Muscle layer of colon (tissue), 2 donors: ENCODE results near the gene SYNE1.

Experiments
- H3K27ac ChIP-seq: one replicate; pipeline ENCODE4 v1.7.0; 2013; ENCODE audit warnings: low read depth, mild to moderate bottlenecking, low read length, moderate library complexity
- H3K27me3 ChIP-seq, 2 donors: one replicate each; pipeline ENCODE4 v1.7.0; 2013; ENCODE audit warnings: low read length in 2 of 2, mild to moderate bottlenecking in 2 of 2; ENCODE audit not compliant: insufficient read depth in 2 of 2, control insufficient read depth in 1 of 2
- H3K36me3 ChIP-seq: one replicate; pipeline ENCODE4 v1.7.0; 2013; ENCODE audit warnings: mild to moderate bottlenecking, low read length; ENCODE audit not compliant: insufficient read depth
- H3K4me1 ChIP-seq: one replicate; pipeline ENCODE4 v1.7.0; 2013; ENCODE audit warnings: mild to moderate bottlenecking, low read length; ENCODE audit not compliant: insufficient read depth
- H3K4me3 ChIP-seq, 2 donors: one replicate each; pipeline ENCODE4 v1.7.0; 2013; ENCODE audit warnings: low read length in 2 of 2, low read depth in 1 of 2, mild to moderate bottlenecking in 1 of 2, moderate library complexity in 1 of 2
- H3K9ac ChIP-seq: one replicate; pipeline ENCODE4 v1.7.0; 2013; ENCODE audit warnings: low read length
- H3K9me3 ChIP-seq: one replicate; pipeline ENCODE4 v1.7.0; 2013; ENCODE audit warnings: mild to moderate bottlenecking, low read length
- donor health status: abdominal sarcoma.
- donor health status: Adenocarcinoma of cecum.

The SYNE1 gene

DNA sequence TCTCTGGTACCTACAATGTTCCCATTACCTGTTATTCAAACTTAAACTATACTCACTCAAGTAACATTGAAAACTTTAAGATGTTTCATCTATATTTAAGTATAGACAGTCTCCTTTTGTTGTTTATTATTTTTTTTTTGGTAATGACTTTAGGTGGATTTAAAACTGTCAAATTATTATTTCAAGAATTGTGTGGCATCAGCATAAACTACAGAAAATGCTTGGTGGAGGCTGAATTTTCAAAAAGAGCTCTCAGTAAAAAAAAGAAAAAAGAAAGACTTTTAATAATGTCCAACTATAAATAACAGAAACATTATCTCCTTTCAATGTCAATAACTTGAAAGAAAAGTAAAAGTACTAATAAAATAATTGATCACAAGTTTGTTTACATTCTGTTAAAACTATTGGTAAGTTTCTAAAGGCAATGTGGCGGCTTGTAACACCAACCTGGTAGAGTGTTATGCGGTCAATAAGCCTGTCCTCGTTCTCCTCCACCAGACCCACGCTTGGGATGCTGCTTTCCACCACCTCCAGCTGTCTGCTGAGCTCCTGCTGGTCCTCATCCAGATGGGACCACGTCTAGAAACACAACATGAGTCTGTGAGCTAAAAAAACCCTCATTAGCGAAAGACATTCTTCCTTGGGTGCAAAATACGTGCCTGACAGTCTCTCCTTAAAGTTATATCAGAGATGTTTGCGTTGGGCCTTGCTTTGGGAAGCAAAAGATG, 400.6 kb downstream of the SYNE1 start:
- Histone ChIP-seq H3K27ac (no peak overlapping the region), H3K27me3 (no peaks in the 10 kb centered on the region), H3K4me1 (no peaks in the 10 kb centered on the region), H3K9ac (no peak overlapping the region), H3K36me3 (peaks cover 72% of the 10 kb centered on the region), H3K9me3 (no peaks in the 10 kb centered on the region), H3K4me3 (no peak overlapping the region)

DNA sequence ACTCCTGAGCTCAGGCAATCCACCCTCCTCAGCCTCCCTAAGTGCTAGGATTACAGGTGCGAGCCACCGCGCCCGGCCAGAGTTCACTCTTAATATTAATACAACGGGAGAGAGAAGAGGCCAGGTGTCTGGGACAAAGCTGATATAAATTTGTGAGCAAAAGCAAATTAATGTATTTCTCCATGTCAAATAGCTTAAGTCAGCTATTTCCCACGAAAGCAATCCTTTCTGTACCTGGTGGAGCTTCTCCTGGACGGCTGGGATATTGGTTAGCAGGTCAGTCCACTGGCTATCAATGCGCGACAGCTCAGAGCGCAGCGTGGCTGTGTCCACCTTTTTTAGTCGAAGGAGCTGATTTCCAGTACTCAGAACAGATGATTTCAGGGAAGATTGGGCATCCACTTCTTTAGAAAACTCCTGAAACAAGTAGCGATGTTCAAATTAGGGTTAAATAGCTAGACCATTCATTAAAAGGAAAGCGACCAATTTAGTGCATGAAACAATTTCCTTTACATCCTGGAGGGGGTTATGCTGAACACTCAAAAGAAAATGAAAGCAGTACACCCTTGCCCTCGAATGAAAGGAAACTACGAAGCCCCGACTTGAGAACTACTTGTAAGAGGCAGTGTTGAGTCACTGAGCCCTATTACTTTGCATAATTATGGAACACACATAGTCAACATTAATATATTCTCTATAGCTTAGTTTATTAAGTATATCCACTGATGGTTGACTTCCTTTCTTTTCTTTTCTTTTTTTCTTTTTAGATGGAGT, 403.4 kb downstream of the SYNE1 start:
- Histone ChIP-seq H3K4me1 (no peaks in the 10 kb centered on the region), H3K27ac (no peak overlapping the region), H3K9me3 (no peaks in the 10 kb centered on the region), H3K4me3 (no peak overlapping the region), H3K36me3 (peaks cover 54% of the 10 kb centered on the region), H3K9ac (no peak overlapping the region), H3K27me3 (no peaks in the 10 kb centered on the region)

DNA sequence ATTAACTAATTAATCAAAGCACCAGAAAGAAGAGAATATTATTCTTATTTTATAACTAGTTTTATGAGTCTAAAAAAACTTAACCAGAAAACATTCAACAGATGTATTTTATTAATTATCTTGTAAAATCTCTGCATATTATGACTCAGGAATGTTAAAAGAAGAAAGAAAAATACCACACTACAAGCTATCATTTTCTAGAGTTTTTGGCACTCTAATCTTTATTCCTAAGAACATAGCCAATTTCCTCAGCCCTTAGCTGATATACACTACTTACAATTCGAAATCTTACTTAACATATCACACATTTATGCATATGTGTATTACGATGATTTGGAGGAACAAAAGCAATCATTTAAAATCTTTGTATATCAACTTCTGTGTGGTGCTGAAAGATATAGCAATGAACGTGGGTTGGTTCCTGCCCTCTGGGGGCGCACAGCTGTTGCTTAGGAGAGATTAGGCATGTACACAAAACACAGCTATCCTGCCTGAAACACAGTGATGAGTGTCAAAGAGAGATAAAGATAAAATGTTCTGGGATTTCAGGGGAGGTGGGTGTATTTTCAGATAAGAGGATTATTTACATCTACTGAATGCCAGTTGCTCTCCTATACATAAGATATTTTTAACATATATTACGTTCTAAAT, 404.5 kb downstream of the SYNE1 start:
- Histone ChIP-seq H3K4me3 (no peak overlapping the region), H3K9ac (no peak overlapping the region), H3K9me3 (no peaks in the 10 kb centered on the region), H3K36me3 (peaks cover 42% of the 10 kb centered on the region), H3K27ac (no peak overlapping the region), H3K27me3 (no peaks in the 10 kb centered on the region), H3K4me1 (no peaks in the 10 kb centered on the region)

DNA sequence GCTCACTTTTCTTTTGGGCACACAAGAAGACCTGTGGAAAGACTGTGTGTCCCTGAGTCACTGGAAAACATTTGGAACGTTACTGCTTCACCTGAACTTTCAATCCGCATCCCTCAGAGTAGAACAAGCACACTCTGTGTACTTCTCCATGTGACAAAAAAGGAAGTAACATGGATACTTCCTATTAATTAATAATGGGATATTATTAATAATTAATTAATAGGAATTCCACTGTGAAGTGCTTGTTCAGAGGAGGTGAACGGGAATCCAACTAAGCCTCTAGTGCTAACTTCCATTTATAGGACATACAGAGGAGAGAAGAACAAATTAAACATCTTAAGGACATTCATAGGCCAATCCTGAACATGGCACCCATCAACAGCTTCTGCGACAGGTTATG, 407.8 kb downstream of the SYNE1 start:
- no peaks in the 10 kb centered on the region for H3K9me3 ChIP-seq
- H3K27ac ChIP-seq, result no peak overlapping the region
- H3K36me3 ChIP-seq, result peaks cover 36% of the 10 kb centered on the region
- H3K4me3 ChIP-seq, result no peak overlapping the region
- H3K27me3 ChIP-seq, result no peaks in the 10 kb centered on the region
- H3K9ac ChIP-seq, result no peak overlapping the region
- H3K4me1 ChIP-seq, result peaks cover 6% of the 10 kb centered on the region

DNA sequence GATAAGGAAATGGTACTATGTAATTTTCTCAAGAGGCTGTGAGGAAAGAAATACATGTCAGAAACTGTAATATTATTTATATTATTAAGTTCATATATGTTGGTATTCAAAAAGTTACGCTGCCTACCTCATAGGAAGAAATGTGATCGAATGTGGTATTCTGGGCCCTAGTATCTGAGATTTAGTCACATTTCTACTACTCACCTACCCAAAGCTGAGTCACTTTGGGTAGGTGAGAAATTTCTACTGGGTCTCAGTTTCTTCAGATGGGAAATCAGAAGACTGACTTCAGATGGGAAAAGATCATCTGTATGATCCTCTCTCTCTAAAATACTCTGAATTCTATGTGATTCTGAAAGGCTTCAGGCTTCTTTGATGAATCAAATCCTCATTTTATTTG, 411.0 kb downstream of the SYNE1 start:
- Histone ChIP-seq H3K27ac (no peak overlapping the region), H3K4me1 (peaks cover 6% of the 10 kb centered on the region), H3K4me3 (no peak overlapping the region), H3K9ac (no peak overlapping the region), H3K36me3 (peaks cover 46% of the 10 kb centered on the region), H3K27me3 (no peaks in the 10 kb centered on the region), H3K9me3 (peaks cover 10% of the 10 kb centered on the region)

DNA sequence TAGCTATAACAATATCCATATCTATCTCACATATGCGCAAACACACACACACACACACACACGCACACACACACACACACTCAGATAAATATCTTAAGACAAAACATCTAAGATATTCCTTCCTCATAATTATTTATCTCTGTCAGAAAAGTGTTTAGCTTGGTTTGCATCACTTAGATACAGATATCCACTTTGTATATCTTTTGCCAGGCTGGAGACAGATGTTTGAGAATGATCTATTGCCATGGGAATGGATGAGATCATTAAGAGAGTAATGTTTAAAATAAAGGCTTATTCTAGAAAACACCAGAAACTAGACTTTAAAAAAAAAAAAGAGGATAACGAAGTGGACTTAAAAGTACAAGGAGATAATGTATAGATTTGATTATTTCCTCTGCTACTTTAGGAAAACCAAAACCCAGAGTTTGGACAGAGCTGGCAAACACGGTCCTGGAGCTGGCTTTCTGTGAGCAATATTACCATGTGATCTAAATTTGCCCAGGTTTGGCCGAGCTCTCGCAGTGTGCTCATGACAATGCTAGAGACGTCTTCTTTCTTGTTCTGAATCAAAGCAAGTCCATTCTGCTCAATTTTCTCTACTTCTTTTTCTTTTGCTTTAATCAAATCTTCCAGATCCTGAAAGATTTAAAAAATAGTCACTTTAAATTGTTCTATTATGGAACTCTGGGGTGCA, 411.8 kb downstream of the SYNE1 start:
- Histone ChIP-seq H3K9me3 (peaks cover 10% of the 10 kb centered on the region), H3K27me3 (no peaks in the 10 kb centered on the region), H3K4me1 (peaks cover 6% of the 10 kb centered on the region), H3K4me3 (no peak overlapping the region), H3K27ac (no peak overlapping the region), H3K36me3 (peaks cover 46% of the 10 kb centered on the region), H3K9ac (no peak overlapping the region)

DNA sequence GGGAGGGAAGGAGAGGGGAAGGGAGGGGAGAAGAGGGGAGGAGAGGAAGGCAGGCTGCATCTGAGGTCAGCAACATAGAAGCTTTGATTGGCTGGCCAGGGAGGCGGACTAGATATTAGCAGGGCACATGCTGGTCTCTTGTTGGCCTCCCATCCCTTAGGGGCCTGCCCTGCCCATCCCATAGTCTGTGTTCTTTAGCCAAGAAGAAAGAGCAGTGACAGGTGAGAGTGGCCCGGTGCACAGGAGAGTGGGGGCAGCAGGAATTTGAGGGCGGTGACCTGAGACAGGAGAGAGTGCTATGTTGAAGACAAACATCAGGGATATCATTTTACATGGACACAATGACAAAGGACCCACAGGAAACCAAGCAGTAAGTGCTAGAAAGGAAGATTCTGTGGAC, 413.5 kb downstream of the SYNE1 start:
- Histone ChIP-seq H3K9me3 (peaks cover 10% of the 10 kb centered on the region), H3K4me1 (peaks cover 6% of the 10 kb centered on the region), H3K36me3 (peaks cover 63% of the 10 kb centered on the region), H3K27ac (no peak overlapping the region), H3K27me3 (no peaks in the 10 kb centered on the region), H3K4me3 (no peak overlapping the region), H3K9ac (no peak overlapping the region)

DNA sequence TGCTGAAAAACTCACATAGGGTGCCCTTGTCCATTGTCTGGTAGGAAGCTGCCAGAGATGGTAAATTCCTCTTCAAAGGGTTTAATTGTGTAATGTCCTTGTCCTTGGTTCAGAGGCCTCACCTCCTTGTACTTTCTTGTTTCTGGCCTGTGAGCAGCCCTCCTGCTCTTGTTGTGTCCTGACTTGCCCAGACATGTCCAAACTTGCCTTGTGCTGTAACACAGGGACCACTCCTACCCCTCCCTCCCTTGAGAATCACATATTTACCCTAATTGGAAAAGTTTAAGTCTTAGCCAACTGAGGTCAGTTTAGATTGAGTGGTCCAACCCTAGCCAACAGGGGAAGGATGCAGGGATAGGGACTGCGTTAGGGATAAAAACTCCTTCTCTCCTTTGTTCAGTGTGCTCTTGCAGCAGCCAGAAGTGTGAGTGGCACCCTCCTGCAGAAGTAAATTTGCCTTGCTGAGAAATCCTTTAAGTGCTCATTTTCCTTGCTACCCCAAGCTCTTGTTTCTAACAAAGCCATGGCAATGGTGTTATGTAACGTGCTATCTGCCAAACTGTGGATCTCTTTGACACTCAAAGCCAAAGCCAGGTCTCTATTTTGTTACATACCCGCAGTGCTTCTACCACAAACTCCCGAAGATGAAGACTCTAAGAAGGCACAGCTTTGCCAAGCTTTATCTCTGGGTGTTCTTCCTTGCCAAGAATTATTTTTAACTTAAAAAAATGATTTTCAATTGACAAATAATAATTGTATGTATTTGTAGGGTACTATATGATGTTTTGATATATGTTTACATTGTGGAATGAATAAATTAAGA, 415.1 kb downstream of the SYNE1 start:
- peaks cover 74% of the 10 kb centered on the region for H3K36me3 ChIP-seq
- H3K9ac ChIP-seq, result no peak overlapping the region
- peaks cover 6% of the 10 kb centered on the region for H3K4me1 ChIP-seq
- peaks cover 10% of the 10 kb centered on the region for H3K9me3 ChIP-seq
- no peak overlapping the region for H3K27ac ChIP-seq
- H3K4me3 ChIP-seq, result no peak overlapping the region
- no peaks in the 10 kb centered on the region for H3K27me3 ChIP-seq

DNA sequence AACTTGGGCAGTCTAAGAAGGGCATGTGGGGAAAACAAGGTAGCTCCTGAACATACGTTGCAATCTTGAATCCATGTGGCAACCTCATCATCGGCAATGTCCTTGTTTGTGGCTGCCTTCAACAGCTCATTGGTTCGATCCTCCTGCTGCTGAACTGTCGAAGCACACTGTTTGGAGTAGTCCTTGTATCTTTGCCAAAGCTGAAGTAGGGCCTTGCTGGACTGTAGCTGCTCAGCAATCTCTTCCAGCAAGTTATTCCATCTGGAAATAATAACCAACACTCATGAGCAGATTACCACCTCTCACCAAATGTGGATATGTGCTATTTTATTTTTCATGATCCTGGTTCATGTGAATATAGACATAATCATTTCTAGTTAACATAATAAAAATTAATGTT, 416.4 kb downstream of the SYNE1 start:
- H3K27me3 ChIP-seq, result no peaks in the 10 kb centered on the region
- H3K4me3 ChIP-seq, result no peak overlapping the region
- H3K27ac ChIP-seq, result no peak overlapping the region
- peaks cover 10% of the 10 kb centered on the region for H3K9me3 ChIP-seq
- peaks cover 81% of the 10 kb centered on the region for H3K36me3 ChIP-seq
- H3K9ac ChIP-seq, result no peak overlapping the region
- H3K4me1 ChIP-seq, result no peaks in the 10 kb centered on the region

DNA sequence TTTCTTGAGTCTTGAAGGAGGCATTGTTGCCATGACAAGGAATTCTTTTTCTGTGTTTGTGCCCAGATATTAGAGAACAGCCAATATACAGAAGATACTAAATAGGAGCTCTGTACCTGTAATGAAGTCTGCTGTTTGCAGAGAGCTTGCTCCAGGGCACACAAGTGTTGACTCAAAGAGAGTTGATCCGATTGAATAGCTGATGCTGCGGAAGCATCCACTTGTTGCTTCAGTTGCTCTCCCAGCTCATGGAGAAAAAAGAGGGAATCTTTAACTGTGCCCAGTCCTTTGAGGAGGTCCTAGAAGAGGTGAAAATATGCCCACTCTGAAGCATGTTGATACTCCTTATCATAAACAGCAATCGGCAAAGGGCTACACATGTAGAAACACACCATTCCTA, 418.3 kb downstream of the SYNE1 start:
- Histone ChIP-seq H3K9me3 (peaks cover 10% of the 10 kb centered on the region), H3K27me3 (no peaks in the 10 kb centered on the region), H3K4me1 (no peaks in the 10 kb centered on the region), H3K4me3 (no peak overlapping the region), H3K27ac (no peak overlapping the region), H3K36me3 (peaks cover 80% of the 10 kb centered on the region), H3K9ac (no peak overlapping the region)
